MM.1S (cell line): ENCODE data around the gene CTU2.

Source experiments
- CTCF ChIP-seq: fragments of 300-600 bp; sonication (generic); IDR thresholded peaks from 2 replicates; pipeline ENCODE4 v1.5.1; 2016; ENCODE audit warnings: antibody characterized with exemption, low read length, mixed read lengths
- EZH2 ChIP-seq: fragments of 300-600 bp; sonication (generic); optimal IDR thresholded peaks from 2 replicates; pipeline ENCODE3; 2017; ENCODE audit warnings: low read depth, mild to moderate bottlenecking, antibody characterized with exemption, low read length, mixed read lengths
- EZH2phosphoT487 ChIP-seq: fragments of 300-600 bp; sonication (generic); IDR thresholded peaks from 2 replicates; pipeline ENCODE4 v1.6.1; 2018; ENCODE audit warnings: antibody characterized with exemption, low read length

GRCh38 chr16:88716601-88717001 is 10.3 kb downstream of the CTU2 start:
- TF ChIP-seq CTCF (no peak), EZH2 (no peak), EZH2phosphoT487 (no peak)
